Stimulated activated CD8-positive, alpha-beta memory T cell treated with anti-CD3 and anti-CD28 coated beads, Interleukin-12 subunit alpha, Interleukin-12 subunit beta, amount 100 ng/mL, for 24 hours (primary cell): Measurements from ENCODE around the gene GSPT1.
A peak's percentile ranks its signal among the peaks of the same experiment; 100 is the strongest.
"Not testable (repeated sequence)": the region's sequence is repeated elsewhere in the genome, so short reads cannot be mapped to it uniquely, and the experiment has no call there.

ENCODE experiments used
- DNase-seq: peaks from one replicate; pipeline ENCODE4 v3.0.0-alpha.2; 2020; ENCODE audit errors: extremely low read depth

The GSPT1 gene

GRCh38 chr16:11915644-11916523, at the start of gene GSPT1:
Gene GSPT1, minus strand, starts transcription at chr16:11915956. Its CDS starts 236 bp downstream, at chr16:11915720.
- peak; percentile 99 for DNase-seq

GRCh38 chr16:11964761-11965551, 49.2 kb upstream of the GSPT1 start, which contains the start of gene TNFRSF17:
Gene TNFRSF17, plus strand, starts transcription at chr16:11965210. Its CDS starts 115 bp downstream, at chr16:11965325.
- no peak for DNase-seq

- DNase-seq: no peak
Measured at GRCh38 chr16:11963706-11964105, 48.0 kb upstream of the GSPT1 start.

- not testable (repeated sequence) for DNase-seq
Measured at GRCh38 chr16:11962978-11963377, 47.2 kb upstream of the GSPT1 start.

- DNase-seq: not testable (repeated sequence)
Measured at GRCh38 chr16:11962457-11962856, 46.7 kb upstream of the GSPT1 start.

- no peak for DNase-seq
Measured at GRCh38 chr16:11957591-11958395, 42.0 kb upstream of the GSPT1 start.

GRCh38 chr16:11956558-11956957, 40.8 kb upstream of the GSPT1 start:
- DNase-seq: no peak

GRCh38 chr16:11955713-11956123, 40.0 kb upstream of the GSPT1 start:
- no peak for DNase-seq

GRCh38 chr16:11953576-11953975, 37.8 kb upstream of the GSPT1 start:
- DNase-seq: not testable (repeated sequence)

- no peak for DNase-seq
Measured at GRCh38 chr16:11950388-11950787, 34.6 kb upstream of the GSPT1 start.

- no peak for DNase-seq
Measured at GRCh38 chr16:11949527-11949926, 33.8 kb upstream of the GSPT1 start.

- DNase-seq: no peak
Measured at GRCh38 chr16:11948819-11949218, 33.1 kb upstream of the GSPT1 start.

- DNase-seq: no peak
Measured at GRCh38 chr16:11946433-11946832, 30.7 kb upstream of the GSPT1 start.

- not testable (repeated sequence) for DNase-seq
Measured at GRCh38 chr16:11941945-11942344, 26.2 kb upstream of the GSPT1 start, which contains the start of gene NPIPB2. Gene NPIPB2, minus strand, starts transcription at chr16:11942045. Its CDS starts 0 bp downstream, at chr16:11942045.

- not testable (repeated sequence) for DNase-seq
Measured at GRCh38 chr16:11927350-11927749, 11.6 kb upstream of the GSPT1 start.

- not testable (repeated sequence) for DNase-seq
Measured at GRCh38 chr16:11924046-11924445, 8.3 kb upstream of the GSPT1 start.

- DNase-seq: no peak
Measured at GRCh38 chr16:11916524-11917285, 949 bp upstream of the GSPT1 start.

GRCh38 chr16:11915114-11915643, 577 bp downstream of the GSPT1 start:
- DNase-seq: peak; percentile 7

- peak; percentile 11 for DNase-seq
Measured at GRCh38 chr16:11914210-11915113, 1.3 kb downstream of the GSPT1 start.
